Activated CD8-positive, alpha-beta memory T cell treated with anti-CD3 and anti-CD28 coated beads, Interleukin-2, amount 50 U/mL, for 24 hours (primary cell): ENCODE measurements around the gene RHBDF2.

Experiments used
- DNase-seq: peaks from one replicate; pipeline ENCODE4 v3.0.0-alpha.2; 2020; ENCODE audit errors: extremely low read depth

RHBDF2 gene

DNA sequence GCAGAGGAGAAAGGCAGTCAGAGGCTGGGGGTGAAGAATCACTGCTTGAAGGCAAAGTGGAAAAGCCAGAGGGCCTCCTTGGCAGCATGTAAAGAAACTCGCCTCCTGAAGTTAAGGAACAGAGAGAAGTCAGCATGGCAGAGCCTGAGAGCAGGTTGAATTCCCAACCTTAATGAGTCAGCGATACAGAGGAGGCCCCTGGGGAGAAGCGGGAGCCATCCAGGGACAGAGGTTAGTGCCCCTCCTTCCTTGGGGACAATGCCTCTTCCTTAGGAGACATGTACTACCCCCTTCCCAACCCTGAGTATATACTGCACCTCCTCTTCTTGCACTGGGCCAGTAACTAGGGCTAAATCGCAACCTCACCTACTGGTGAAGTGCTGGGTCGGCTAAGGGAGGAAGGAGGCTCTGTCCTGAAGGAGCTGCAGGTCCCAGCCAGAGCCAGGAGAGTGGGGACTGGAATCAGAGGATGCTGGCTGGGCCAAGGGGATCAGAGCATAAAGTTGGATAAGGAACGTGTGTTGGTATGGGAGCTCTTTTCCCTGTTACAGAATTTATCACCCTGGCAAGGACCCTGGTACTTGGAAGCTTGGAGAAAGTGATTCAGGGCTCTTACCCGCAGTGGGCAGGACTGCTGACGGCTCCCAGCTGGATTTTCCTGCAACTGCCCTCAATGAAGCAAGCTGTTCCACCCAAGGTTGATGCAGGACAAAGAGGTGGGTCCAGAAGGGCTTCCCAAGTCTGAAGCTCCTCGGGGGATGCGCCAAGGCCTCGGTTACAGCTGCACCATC, 39.3 kb downstream of the RHBDF2 start:
- DNase-seq: no peak

DNA sequence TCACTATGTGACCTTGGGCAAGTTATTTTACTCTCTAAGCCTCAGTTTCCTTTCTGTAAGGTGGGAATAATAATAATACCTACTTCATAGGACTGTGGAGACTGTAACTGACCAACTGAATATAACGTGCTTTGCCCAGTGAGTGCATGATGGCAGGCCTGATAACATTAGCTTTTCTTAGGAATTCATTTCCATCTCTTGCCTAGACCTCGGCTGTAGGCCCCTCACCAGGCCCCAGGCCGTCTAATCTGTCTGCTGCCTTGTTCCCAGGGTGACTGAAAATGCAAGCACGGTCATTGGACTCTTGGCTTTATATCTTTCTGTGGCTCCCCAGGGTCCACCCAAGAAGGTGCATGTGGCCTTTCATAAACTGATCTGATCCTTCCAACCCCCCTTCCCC, 41.5 kb downstream of the RHBDF2 start:
- no peak for DNase-seq

- DNase-seq: no peak
Measured at GRCh38 chr17:76458580-76459490, 42.4 kb downstream of the RHBDF2 start.

GRCh38 chr17:76453431-76453743, 47.8 kb downstream of the RHBDF2 start:
- DNase-seq: no peak

DNA sequence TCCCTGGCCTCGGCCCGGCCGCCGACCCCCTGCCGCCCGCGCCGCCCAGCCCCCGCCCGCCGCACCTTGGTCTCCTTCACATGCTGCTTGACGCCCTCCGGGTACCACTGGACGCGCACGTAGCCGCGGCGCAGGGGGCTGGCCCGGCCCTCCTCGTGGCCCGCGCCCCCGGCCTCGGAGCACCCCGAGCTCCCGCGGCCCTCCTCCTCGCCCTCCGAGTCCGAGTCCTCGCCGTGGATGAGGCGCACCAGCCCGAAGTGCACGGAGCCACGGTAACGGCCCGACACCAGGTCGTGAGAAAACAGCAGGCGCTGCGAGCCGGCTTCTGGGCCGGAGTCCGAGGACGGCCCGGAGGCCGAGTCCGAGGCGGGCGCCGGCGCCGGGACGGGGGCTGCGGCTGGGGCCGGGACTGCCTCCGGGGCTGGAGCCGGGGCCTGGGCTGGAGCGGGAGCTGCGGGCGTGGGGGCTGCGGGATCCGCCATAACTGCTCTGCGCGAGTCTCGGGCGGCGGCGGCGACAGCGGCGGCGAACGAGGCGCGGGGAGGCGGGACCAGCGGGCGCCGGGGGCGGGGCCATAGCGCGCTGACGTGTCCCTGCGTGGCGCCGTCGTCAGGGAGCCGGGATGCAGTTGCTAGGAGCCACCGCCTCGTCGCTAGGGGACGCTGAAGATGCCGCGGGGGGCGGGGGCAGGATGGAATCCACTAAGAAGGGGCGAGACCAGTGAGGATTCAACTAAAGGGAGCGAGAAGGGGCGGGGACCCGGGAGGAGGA, 48.4 kb downstream of the RHBDF2 start, which contains the start of gene UBE2O:
TSS of gene UBE2O (minus strand) at position 493 of the 771 bp plus-strand sequence. CDS start at position 482, 11 bp downstream.
- DNase-seq: peak; percentile 70

- no peak for DNase-seq
Measured at GRCh38 chr17:76452127-76452659, 49.0 kb downstream of the RHBDF2 start.

DNA sequence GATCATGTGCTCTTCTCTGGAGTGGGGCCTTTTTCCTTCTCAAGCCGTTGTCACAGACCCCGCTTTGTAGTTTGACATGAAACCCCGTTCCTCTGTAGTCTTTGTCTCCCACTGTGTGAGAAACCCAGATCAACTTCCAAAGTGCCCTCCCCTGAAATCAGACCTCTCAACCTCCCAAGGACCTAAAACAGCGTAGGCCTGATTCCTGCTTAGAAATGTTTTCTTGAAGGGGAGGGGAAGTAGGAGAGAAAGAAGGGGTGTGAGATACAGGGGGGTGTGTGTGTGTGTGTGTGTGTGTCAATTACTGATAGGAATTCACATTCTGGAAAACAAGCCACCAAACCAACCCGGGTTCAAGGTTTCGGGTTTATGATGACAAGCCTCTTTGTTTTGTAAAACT, 49.7 kb downstream of the RHBDF2 start:
- DNase-seq: no peak

GRCh38 chr17:76449126-76449525, 52.1 kb downstream of the RHBDF2 start:
- DNase-seq: no peak

- DNase-seq: no peak
Measured at GRCh38 chr17:76447931-76448652, 53.1 kb downstream of the RHBDF2 start.

DNA sequence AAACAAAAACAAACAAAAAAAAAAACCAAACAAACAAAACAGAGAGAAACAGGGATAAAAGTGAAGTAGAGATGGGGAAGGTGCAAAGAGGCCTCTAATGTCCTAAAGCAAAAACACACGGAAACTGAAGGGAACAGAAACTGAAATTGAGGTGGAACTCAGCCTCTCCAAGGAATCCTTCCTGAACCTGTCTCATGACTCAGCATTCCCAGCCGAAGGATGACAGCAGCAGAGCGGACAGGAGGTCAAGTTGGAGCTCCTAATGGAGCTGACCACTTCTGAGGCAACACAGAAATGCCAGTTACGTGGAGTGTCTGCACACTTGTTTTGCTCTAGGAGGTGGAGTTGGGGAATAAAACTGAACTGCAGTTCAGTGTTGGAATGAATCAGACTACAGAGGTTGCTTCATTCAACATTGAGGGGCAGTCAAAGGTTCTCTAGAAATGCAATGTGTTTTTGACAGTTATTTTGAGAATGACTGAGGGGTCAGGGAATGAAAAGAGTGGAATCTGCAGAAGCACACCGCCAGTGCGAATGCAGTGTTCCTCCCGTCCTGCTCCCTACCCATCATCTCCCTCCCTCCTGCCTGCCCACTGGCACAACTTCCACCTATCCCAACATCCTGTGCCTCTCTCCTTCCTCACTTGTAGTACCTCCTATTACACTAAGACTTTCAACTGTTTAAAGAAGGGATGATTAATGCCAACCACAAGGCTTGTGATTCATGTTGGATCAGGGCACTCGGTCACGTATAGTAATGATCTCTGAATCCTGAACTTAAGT, 54.6 kb downstream of the RHBDF2 start:
- no peak for DNase-seq

DNA sequence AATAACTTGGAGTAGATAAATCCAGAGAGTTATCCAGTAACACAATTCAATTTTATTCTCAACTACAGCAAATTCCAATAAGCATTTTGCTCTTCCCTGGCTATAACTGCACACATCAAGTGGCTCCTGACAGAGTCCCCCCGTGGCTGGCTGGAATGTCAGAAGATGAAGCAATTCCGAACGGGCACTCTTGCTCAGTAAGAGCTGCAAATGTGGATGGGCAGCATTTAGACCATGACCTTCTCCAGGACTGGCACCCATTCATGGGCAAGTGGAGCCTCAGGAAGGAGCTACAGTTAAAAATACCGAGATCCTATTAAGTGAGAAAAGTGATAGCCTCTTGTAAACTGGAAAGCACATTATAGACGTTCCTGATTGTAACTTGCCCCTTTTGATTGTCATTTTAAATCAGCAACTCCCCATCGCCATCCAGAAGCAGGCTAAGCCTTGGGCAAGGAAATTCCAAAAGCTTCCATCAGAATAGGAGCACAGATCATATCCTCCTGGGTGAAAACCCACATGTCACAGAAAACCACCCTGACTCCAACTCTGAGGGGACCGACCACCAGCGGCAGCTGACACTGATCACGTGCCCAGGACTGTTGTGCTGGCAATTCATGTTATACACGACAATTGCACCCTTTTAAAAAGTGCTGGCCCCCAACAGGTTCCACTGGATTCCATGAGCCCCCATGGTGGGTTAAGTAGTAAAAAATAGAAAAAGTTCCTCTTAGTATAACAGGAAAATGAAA, 55.4 kb downstream of the RHBDF2 start:
- DNase-seq: no peak

- DNase-seq: no peak
Measured at GRCh38 chr17:76444518-76445311, 56.5 kb downstream of the RHBDF2 start.

GRCh38 chr17:76442341-76443338, 58.6 kb downstream of the RHBDF2 start:
- DNase-seq: no peak

DNA sequence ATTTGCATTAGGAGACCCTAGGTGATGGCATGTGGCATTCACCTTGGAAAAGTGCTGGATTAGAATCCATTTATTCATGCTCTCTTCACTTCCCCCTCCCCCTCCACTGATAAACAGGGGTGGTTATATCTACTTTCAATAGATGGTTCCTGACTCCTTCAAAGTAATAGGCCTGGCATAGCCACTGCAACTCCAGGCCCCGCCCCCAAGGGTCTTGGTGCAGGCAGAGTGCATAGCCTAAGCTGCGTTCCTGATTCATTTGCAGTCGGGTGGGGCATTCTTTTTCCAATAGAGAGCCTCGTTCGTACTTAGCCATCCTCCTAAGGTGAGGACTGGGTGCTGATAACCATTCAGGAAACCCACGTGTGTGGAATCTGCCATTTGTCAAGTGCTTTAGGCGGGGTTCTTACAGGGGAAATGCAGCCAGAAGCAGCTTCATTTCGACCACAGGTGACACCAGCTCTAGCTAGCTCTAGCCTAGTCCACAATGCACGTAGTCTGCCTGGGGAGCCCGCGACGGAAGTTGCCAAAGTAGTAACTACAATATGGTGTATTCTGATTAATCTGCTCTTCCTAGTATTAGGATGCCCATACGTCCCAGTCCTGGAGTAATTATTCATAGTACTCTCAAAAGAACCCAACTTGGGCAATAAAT, 59.4 kb downstream of the RHBDF2 start:
- no peak for DNase-seq

GRCh38 chr17:76440751-76441362, 60.4 kb downstream of the RHBDF2 start:
- DNase-seq: no peak

GRCh38 chr17:76439314-76439928, 61.8 kb downstream of the RHBDF2 start:
- DNase-seq: no peak
